Activated B cell treated with CpG ODN at 0.5 μM for 24 hours (primary cell): ENCODE measurements around the gene WBP1. TPM values are rescaled to one million over a fixed set of nuclear protein-coding genes. Genes with fewer than 3 reads are reported as not detected.

ENCODE experiments used
- ATAC-seq: fragments of 200-7000 bp; cut with Tn5 transposase; one replicate; pipeline ENCODE4 v1.10.0; 2021; ENCODE audit warnings: low read depth, mild to moderate bottlenecking, moderate library complexity
- CTCF ChIA-PET: fragments of 350-600 bp; sonication (Branson Sonifier 250); formaldehyde crosslinking; loops from one replicate; lab custom pipeline; 2021; ENCODE audit warnings: antibody characterized with exemption; lab: Charles Lee
- POLR2A ChIA-PET: fragments of 350-600 bp; sonication (Branson Sonifier 250); formaldehyde crosslinking; loops from one replicate; lab custom pipeline; 2021; ENCODE audit warnings: antibody characterized with exemption; lab: Charles Lee
- DNase-seq: peaks from one replicate; pipeline ENCODE4 v3.0.0; 2022
- H3K27ac Mint-ChIP-seq: one replicate; pipeline ENCODE4 v1.8.0; 2020; ENCODE audit warnings: mixed read lengths
- H3K27me3 Mint-ChIP-seq: one replicate; pipeline ENCODE4 v1.8.0; 2021; ENCODE audit warnings: mixed read lengths
- H3K36me3 Mint-ChIP-seq: one replicate; pipeline ENCODE4 v1.8.0; 2021; ENCODE audit warnings: low read depth, mixed read lengths
- H3K4me1 Mint-ChIP-seq: one replicate; pipeline ENCODE4 v1.8.0; 2021; ENCODE audit warnings: mixed read lengths
- H3K4me3 Mint-ChIP-seq: one replicate; pipeline ENCODE4 v1.8.0; 2020; ENCODE audit warnings: mild to moderate bottlenecking, mixed read lengths
- H3K9me3 Mint-ChIP-seq: one replicate; pipeline ENCODE4 v1.8.0; 2020; ENCODE audit warnings: mixed read lengths
- CTCF ChIP-seq: fragments of 200-600 bp; IDR thresholded peaks from one replicate; pipeline ENCODE4 v1.8.0; 2022; ENCODE audit warnings: antibody characterized with exemption, mild to moderate bottlenecking
- intact Hi-C: fragments of 100-400 bp; cut with micrococcal nuclease; formaldehyde crosslinking; loops from one replicate; pipeline ENCODE4 v1.15.1; 2024
- total RNA-seq: library from RNA; stranded (reverse); gene quantifications from 2 replicates; pipeline ENCODE4 v1.2.3, GENCODE V29; 2022

WBP1 gene
- total RNA-seq, 1 donor from 2014 or later, result 65.3 TPM

GRCh38 chr2:74444498-74445318 lies 13.5 kb upstream of the WBP1 start:
- ChIA-PET POLR2A (interaction anchor here (0.8 to 1.1 kb wide), 3 partner anchors 10 to 26 kb away, joined by 4 read pairs; partner anchors contain the start of gene WBP1), CTCF (no interaction called here)
- TF ChIP-seq CTCF, result no peak
- no peaks in the 10 kb centered on the region for H3K36me3 Mint-ChIP-seq
- H3K4me1 Mint-ChIP-seq, result peaks cover 23% of the 10 kb centered on the region
- H3K27ac Mint-ChIP-seq, result no peak overlapping the region
- DNase-seq, result no peak
- H3K9me3 Mint-ChIP-seq, result no peaks in the 10 kb centered on the region
- no peak overlapping the region for H3K4me3 Mint-ChIP-seq
- no peak for ATAC-seq
- peaks cover 18% of the 10 kb centered on the region for H3K27me3 Mint-ChIP-seq
- intact Hi-C loops, result no loop called here

- peaks cover 12% of the 10 kb centered on the region for H3K27me3 Mint-ChIP-seq
- no peaks in the 10 kb centered on the region for H3K36me3 Mint-ChIP-seq
- intact Hi-C loops, result no loop called here
- no peak for TF ChIP-seq CTCF
- H3K4me1 Mint-ChIP-seq, result peaks cover 6% of the 10 kb centered on the region
- no peak for DNase-seq
- POLR2A ChIA-PET, result interaction anchor here (0.7 kb wide), 1 partner anchor 15 kb away, joined by 3 read pairs; no protein-coding TSS in a partner anchor
- no peak for ATAC-seq
- H3K9me3 Mint-ChIP-seq, result no peaks in the 10 kb centered on the region
- H3K27ac Mint-ChIP-seq, result no peak overlapping the region
- no peak overlapping the region for H3K4me3 Mint-ChIP-seq
- CTCF ChIA-PET, result no interaction called here
Measured at GRCh38 chr2:74447230-74447999, 10.8 kb upstream of the WBP1 start.

- DNase-seq, result no peak
- peaks cover 15% of the 10 kb centered on the region for H3K4me1 Mint-ChIP-seq
- no peak for ATAC-seq
- H3K9me3 Mint-ChIP-seq, result no peaks in the 10 kb centered on the region
- H3K36me3 Mint-ChIP-seq, result no peaks in the 10 kb centered on the region
- POLR2A ChIA-PET, result no interaction called here
- intact Hi-C loops, result no loop called here
- no peak overlapping the region for H3K4me3 Mint-ChIP-seq
- H3K27ac Mint-ChIP-seq, result no peak overlapping the region
- CTCF ChIA-PET, result no interaction called here
- TF ChIP-seq CTCF, result no peak
- H3K27me3 Mint-ChIP-seq, result peaks cover 12% of the 10 kb centered on the region
Measured at GRCh38 chr2:74448771-74449170, 9.5 kb upstream of the WBP1 start.

GRCh38 chr2:74450570-74451190 lies 7.6 kb upstream of the WBP1 start:
- DNase-seq (no peak), ATAC-seq (no peak)
- Mint-ChIP-seq H3K36me3 (peaks cover 8% of the 10 kb centered on the region), H3K27me3 (no peaks in the 10 kb centered on the region), H3K9me3 (no peaks in the 10 kb centered on the region), H3K4me1 (peaks cover 25% of the 10 kb centered on the region), H3K4me3 (no peak overlapping the region), H3K27ac (no peak overlapping the region)
- POLR2A ChIA-PET, result no interaction called here
- TF ChIP-seq CTCF, result no peak
- intact Hi-C loops, result no loop called here
- CTCF ChIA-PET, result no interaction called here
